HG03135 (cell line): ENCODE measurements around the gene PCDH9.
"Not testable (repeated sequence)": the region's sequence is repeated elsewhere in the genome, so short reads cannot be mapped to it uniquely, and the experiment has no call there.

ENCODE experiments used
- ATAC-seq: cut with Tn5 transposase; IDR thresholded peaks from one replicate; pipeline ENCODE4 v1.9.1; 2021; ENCODE audit warnings: mild to moderate bottlenecking, moderate library complexity; ENCODE audit not compliant: unreplicated experiment

Gene PCDH9

GRCh38 chr13:67134417-67135129, 95.6 kb downstream of the PCDH9 start:
- no peak for ATAC-seq

- ATAC-seq = no peak
Observed at GRCh38 chr13:67133476-67133875, 96.7 kb downstream of the PCDH9 start.

GRCh38 chr13:67131393-67131792, 98.7 kb downstream of the PCDH9 start:
- no peak for ATAC-seq

- no peak for ATAC-seq
Observed at GRCh38 chr13:67130444-67130843, 99.7 kb downstream of the PCDH9 start.

GRCh38 chr13:67128136-67128535, 102.0 kb downstream of the PCDH9 start:
- no peak for ATAC-seq

- no peak for ATAC-seq
Observed at GRCh38 chr13:67125681-67126080, 104.5 kb downstream of the PCDH9 start.

GRCh38 chr13:67123165-67123564, 107.0 kb downstream of the PCDH9 start:
- no peak for ATAC-seq

GRCh38 chr13:67122251-67122650, 107.9 kb downstream of the PCDH9 start:
- no peak for ATAC-seq

GRCh38 chr13:67120872-67121531, 109.1 kb downstream of the PCDH9 start:
- ATAC-seq = no peak

- ATAC-seq = no peak
Observed at GRCh38 chr13:67119481-67119894, 110.6 kb downstream of the PCDH9 start.

- no peak for ATAC-seq
Observed at GRCh38 chr13:67118277-67118676, 111.9 kb downstream of the PCDH9 start.

- ATAC-seq = no peak
Observed at GRCh38 chr13:67117010-67117550, 113.1 kb downstream of the PCDH9 start.

- no peak for ATAC-seq
Observed at GRCh38 chr13:67107979-67108378, 122.2 kb downstream of the PCDH9 start.

GRCh38 chr13:67106502-67107057, 123.6 kb downstream of the PCDH9 start:
- no peak for ATAC-seq

GRCh38 chr13:67101730-67102467, 128.2 kb downstream of the PCDH9 start:
- ATAC-seq = no peak

GRCh38 chr13:67100730-67101129, 129.4 kb downstream of the PCDH9 start:
- ATAC-seq = no peak

- no peak for ATAC-seq
Observed at GRCh38 chr13:67099494-67099893, 130.6 kb downstream of the PCDH9 start.

- ATAC-seq = no peak
Observed at GRCh38 chr13:67097892-67098452, 132.2 kb downstream of the PCDH9 start.

- ATAC-seq = not testable (repeated sequence)
Observed at GRCh38 chr13:67096893-67097292, 133.2 kb downstream of the PCDH9 start.

GRCh38 chr13:67096418-67096817, 133.7 kb downstream of the PCDH9 start:
- no peak for ATAC-seq

- ATAC-seq = no peak
Observed at GRCh38 chr13:67095621-67096020, 134.5 kb downstream of the PCDH9 start.
